ENCODE results near the gene SULF2. TPM values are rescaled to one million over a fixed set of nuclear protein-coding genes. Genes with fewer than 3 reads are reported as not detected.

The SULF2 gene
- total and polyA plus RNA-seq, 2 of the 4 experiments (the other 2 are of a cell fraction), result 0.54 to 0.77 TPM

GRCh38 chr20:47780720-47781389 is 4.4 kb downstream of the SULF2 start:
- Histone ChIP-seq H2BK15ac (ENCODE audit: low read depth, low read length) (no peak overlapping the region), H3K79me1 (ENCODE audit: low read depth in 1 of 2, low read length in 2 of 2) (no peaks in the 10 kb centered on the region), H3K18ac (ENCODE audit: low read depth, low read length) (no peak overlapping the region), H3K56ac (ENCODE audit: extremely low read depth, insufficient read depth, low read length) (no peak overlapping the region), H2BK20ac (ENCODE audit: low read depth, low read length) (no peak overlapping the region), H3K4me3 (ENCODE audit: insufficient read depth, low read depth, low read length) (no peak overlapping the region), H3K9me1 (ENCODE audit: insufficient read depth, low read length) (no peaks in the 10 kb centered on the region), H2BK120ac (ENCODE audit: low read depth, low read length) (no peak overlapping the region), H2AK9ac (replicated peaks; ENCODE audit: low read depth, low read length, poor library complexity) (no peak overlapping the region), H3K4me1 (ENCODE audit: control insufficient read depth, insufficient read depth, low read length) (no peaks in the 10 kb centered on the region), H3K4me2 (ENCODE audit: low read depth, low read length) (no peak overlapping the region), H4K5ac (ENCODE audit: low read depth, low read length) (no peak overlapping the region), H3K23ac (ENCODE audit: low read depth, low read length) (no peak overlapping the region), H3K4ac (ENCODE audit: low read depth, low read length) (no peak overlapping the region), H4K20me1 (ENCODE audit: insufficient read depth, low read length) (no peaks in the 10 kb centered on the region), H3K9me3 (ENCODE audit: control insufficient read depth, insufficient read depth, low read length) (peaks cover 3% of the 10 kb centered on the region; the same call in 1 of the 2 replicates), H3K36me3 (ENCODE audit: control insufficient read depth, insufficient read depth, low read length) (no peaks in the 10 kb centered on the region), H2AFZ (replicated peaks; ENCODE audit: low read length, poor library complexity) (no peak overlapping the region), H3K9ac (ENCODE audit: low read depth, low read length) (no peak overlapping the region), H2AK5ac (ENCODE audit: low read depth, low read length) (no peak overlapping the region), H3K14ac (replicated peaks; ENCODE audit: low read depth, low read length) (no peak overlapping the region), H3K27ac (ENCODE audit: insufficient read depth, low read length) (no peak overlapping the region), H4K91ac (ENCODE audit: insufficient read depth, low read depth, low read length) (no peak overlapping the region), H4K8ac (ENCODE audit: low read depth in 2 of 2, low read length in 2 of 2) (no peak overlapping the region), H3K27me3 (ENCODE audit: control insufficient read depth, insufficient read depth, low read length) (peaks cover 27% of the 10 kb centered on the region), H2BK5ac (ENCODE audit: low read depth, low read length, poor library complexity, severe bottlenecking) (no peak overlapping the region)
- dilution Hi-C loops (cut with HindIII; ENCODE audit: low sequenced_read_pairs, unreplicated experiment) (no loop called here), intact Hi-C loops (cut with micrococcal nuclease) (loop anchor here (10.0 kb wide), 1 partner anchor 514 kb away; no protein-coding TSS in a partner anchor), in situ Hi-C loops (cut with MboI; ENCODE audit: low sequenced_read_pairs) (loop anchor here (5.0 kb wide), 1 partner anchor 841 kb away; no protein-coding TSS in a partner anchor)
- no TSS peak for BruUV-seq (replicated peaks)
- DNase-seq (no peak), ATAC-seq (ENCODE audit: low read depth) (no peak)
- WGBS, 2 experiments (ENCODE audit: extremely low coverage in 2 of 2, insufficient read length in 1 of 2), result 49% methylated on average over 5 of the region's 10 CpGs; no CpG with 5 or more reads in 1 of the 2 experiments
- CTCF ChIA-PET, result interaction anchor here (0.6 kb wide), 1 partner anchor 832 kb away, joined by 3 read pairs; no protein-coding TSS in a partner anchor
- no peak for TF ChIP-seq POLR2A (IDR thresholded peaks at IDR 0.05; ENCODE audit: low read depth, low read length)
- TF ChIP-seq SMC3 (IDR thresholded peaks at IDR 0.05; ENCODE audit: low read depth, low read length), result no peak
- no peak for TF ChIP-seq CEBPB (IDR thresholded peaks at IDR 0.05; ENCODE audit: low read depth, low read length)
- TF ChIP-seq MAZ (IDR thresholded peaks at IDR 0.05; ENCODE audit: borderline replicate concordance, low read depth, low read length), result no peak
- TF ChIP-seq FOS (IDR thresholded peaks at IDR 0.05; ENCODE audit: low read depth, low read length), result no peak
- no peak for TF ChIP-seq NFE2L2 (IDR thresholded peaks at IDR 0.05; ENCODE audit: low read depth, low read length)
- TF ChIP-seq ELK1 (IDR thresholded peaks at IDR 0.05; ENCODE audit: borderline replicate concordance, low read depth, low read length), result no peak
- no peak for TF ChIP-seq CTCF (conservative IDR thresholded peaks at IDR 0.05; ENCODE audit: low read depth, low read length)
- TF ChIP-seq RAD21 (IDR thresholded peaks at IDR 0.05; ENCODE audit: low read length), result no peak
- no peak for TF ChIP-seq MAFK (IDR thresholded peaks at IDR 0.05; ENCODE audit: low read depth, low read length)
- no peak for TF ChIP-seq RCOR1 (IDR thresholded peaks at IDR 0.05; ENCODE audit: insufficient replicate concordance, low read length)
- TF ChIP-seq MXI1 (IDR thresholded peaks at IDR 0.05; ENCODE audit: borderline replicate concordance, low read depth, low read length), result no peak
- TF ChIP-seq BHLHE40 (IDR thresholded peaks at IDR 0.05; ENCODE audit: low read depth, low read length), result no peak
- TF ChIP-seq CHD1 (IDR thresholded peaks at IDR 0.05; ENCODE audit: low read depth, low read length), result no peak
- TF ChIP-seq, protein P1, sequence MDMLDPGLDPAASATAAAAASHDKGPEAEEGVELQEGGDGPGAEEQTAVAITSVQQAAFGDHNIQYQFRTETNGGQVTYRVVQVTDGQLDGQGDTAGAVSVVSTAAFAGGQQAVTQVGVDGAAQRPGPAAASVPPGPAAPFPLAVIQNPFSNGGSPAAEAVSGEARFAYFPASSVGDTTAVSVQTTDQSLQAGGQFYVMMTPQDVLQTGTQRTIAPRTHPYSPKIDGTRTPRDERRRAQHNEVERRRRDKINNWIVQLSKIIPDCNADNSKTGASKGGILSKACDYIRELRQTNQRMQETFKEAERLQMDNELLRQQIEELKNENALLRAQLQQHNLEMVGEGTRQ (IDR thresholded peaks at IDR 0.05; ENCODE audit: low read depth, low read length), result no peak
- TF ChIP-seq RFX5 (IDR thresholded peaks at IDR 0.05; ENCODE audit: low read depth, low read length), result no peak
- POLR2A ChIA-PET (ENCODE audit: unreplicated experiment), result no interaction called here

All from IMR-90 (cell line).